Endothelial cell of umbilical vein (primary cell): Measurements from ENCODE around the gene S100A13. TPM values are rescaled to one million over a fixed set of nuclear protein-coding genes. Genes with fewer than 3 reads are reported as not detected.

Source experiments
- BruUV-seq: library from RNA; stranded (reverse); fragments of 400-500 nt; replicated peaks from 2 replicates; lab custom pipeline; 2021; lab: Mats Ljungman, UMichigan
- CTCF ChIA-PET: fragments of 300-600, 350-600 bp; sonication (Branson Sonifier 250); formaldehyde crosslinking; loops from one replicate; lab custom pipeline; 2021; ENCODE audit warnings: antibody characterized with exemption, inconsistent platforms; lab: Charles Lee
- POLR2A ChIA-PET: fragments of 300-600, 350-600 bp; sonication (Branson Sonifier 250); formaldehyde crosslinking; loops from one replicate; lab custom pipeline; 2021; ENCODE audit warnings: antibody characterized with exemption, inconsistent platforms; lab: Charles Lee
- DNase-seq: peaks from one replicate; pipeline ENCODE4 v3.0.0-alpha.2; 2011; ENCODE audit warnings: low read depth, low spot score
- FAIRE-seq: peaks from 2 replicates; lab custom pipeline; 2011; peaks lifted over from hg19 to GRCh38; lab: Jason Lieb, UNC
- H2AFZ ChIP-seq: 2 replicates; pipeline ENCODE4 v1.6.0; 2012; ENCODE audit warnings: low read depth, low read length, control low read depth, inconsistent platforms
- H3K27ac ChIP-seq: 2 replicates; pipeline ENCODE4 v1.5.1; 2011; ENCODE audit warnings: low read depth, mild to moderate bottlenecking, control low read depth, low read length, moderate library complexity; ENCODE audit not compliant: insufficient read depth
- H3K27me3 ChIP-seq, 2 experiments: 2 replicates each; pipeline versions ENCODE4 v1.6.0 to v1.6.1; 2011; ENCODE audit warnings: low read length in 2 of 2, mixed read lengths in 1 of 2; ENCODE audit not compliant: control insufficient read depth in 2 of 2, insufficient read depth in 2 of 2
- H3K36me3 ChIP-seq, 2 experiments: 2 replicates in 1 of 2; 3 replicates in 1 of 2; pipeline ENCODE4 v1.5.1; 2011; ENCODE audit warnings: low read length in 2 of 2, mild to moderate bottlenecking in 1 of 2, moderate library complexity in 1 of 2; ENCODE audit not compliant: control insufficient read depth in 2 of 2, insufficient read depth in 2 of 2; ENCODE audit errors: extremely low read depth in 1 of 2
- H3K4me1 ChIP-seq: 3 replicates; pipeline ENCODE4 v1.5.1; 2011; ENCODE audit warnings: mild to moderate bottlenecking, low read length; ENCODE audit not compliant: control insufficient read depth, insufficient read depth; ENCODE audit errors: extremely low read depth
- H3K4me2 ChIP-seq: 2 replicates; pipeline ENCODE4 v1.6.1; 2011; ENCODE audit warnings: low read length, control low read depth, mixed read lengths; ENCODE audit not compliant: insufficient read depth
- H3K4me3 ChIP-seq, 3 experiments: fragments of 200-600 bp in 1 of 3; sonication (generic), shearing (Covaris generic) in 1 of 3; replicated peaks in 1 of 3; 2 replicates each; pipeline ENCODE4 v1.5.1; 2011 to 2016; ENCODE audit warnings: control low read depth in 3 of 3, low read length in 3 of 3, mild to moderate bottlenecking in 2 of 3, inconsistent platforms in 1 of 3, low read depth in 1 of 3, moderate library complexity in 1 of 3; ENCODE audit not compliant: insufficient read depth in 1 of 3
- H3K79me2 ChIP-seq: 2 replicates; pipeline ENCODE4 v1.6.0; 2012; ENCODE audit warnings: low read length, inconsistent platforms; ENCODE audit not compliant: control insufficient read depth, insufficient read depth
- H3K9ac ChIP-seq: replicated peaks from 2 replicates; pipeline ENCODE3; 2011; ENCODE audit warnings: low read length, control low read depth; ENCODE audit not compliant: insufficient read depth; ENCODE audit errors: extremely low read depth
- H3K9me1 ChIP-seq: replicated peaks from 3 replicates; pipeline ENCODE4 v1.6.0; 2011; ENCODE audit warnings: mild to moderate bottlenecking, low read length; ENCODE audit not compliant: control insufficient read depth, insufficient read depth; ENCODE audit errors: extremely low read depth
- H3K9me3 ChIP-seq: replicated peaks from 2 replicates; pipeline ENCODE4 v1.5.1; 2012; ENCODE audit warnings: low read length, inconsistent platforms; ENCODE audit not compliant: control insufficient read depth, insufficient read depth
- H4K20me1 ChIP-seq: replicated peaks from 2 replicates; pipeline ENCODE3; 2011; ENCODE audit warnings: mild to moderate bottlenecking, low read length; ENCODE audit not compliant: control insufficient read depth, insufficient read depth; ENCODE audit errors: extremely low read depth
- EZH2 ChIP-seq: IDR thresholded peaks from 2 replicates; pipeline ENCODE4 v1.6.1; 2012; ENCODE audit warnings: borderline replicate concordance, low read depth, mild to moderate bottlenecking, moderate library complexity, low read length, inconsistent platforms; ENCODE audit not compliant: severe bottlenecking
- FOS ChIP-seq: IDR thresholded peaks from 2 replicates; pipeline ENCODE4 v1.6.1; 2011; ENCODE audit warnings: mild to moderate bottlenecking, low read length, moderate library complexity, borderline replicate concordance; ENCODE audit not compliant: insufficient read depth
- GATA2 ChIP-seq: IDR thresholded peaks from 2 replicates; pipeline ENCODE4 v1.7.0; 2011; ENCODE audit warnings: low read depth, mild to moderate bottlenecking, moderate library complexity, mixed read lengths, low read length; ENCODE audit not compliant: insufficient read length, insufficient read depth
- JUN ChIP-seq: IDR thresholded peaks from 2 replicates; pipeline ENCODE4 v1.6.1; 2011; ENCODE audit warnings: borderline replicate concordance, low read depth; ENCODE audit not compliant: insufficient read length, insufficient read depth
- MYC ChIP-seq: IDR thresholded peaks from one replicate; pipeline ENCODE4 v1.6.1; 2011; ENCODE audit warnings: mild to moderate bottlenecking, low read depth, low read length
- POLR2A ChIP-seq: IDR thresholded peaks from 2 replicates; pipeline ENCODE4 v1.6.1; 2012; ENCODE audit warnings: low read depth, mild to moderate bottlenecking, control low read depth, low read length
- POLR2AphosphoS5 ChIP-seq: IDR thresholded peaks from 2 replicates; pipeline ENCODE4 v1.6.1; 2012; ENCODE audit warnings: low read depth, mild to moderate bottlenecking, control low read depth, low read length, moderate library complexity; ENCODE audit not compliant: insufficient read depth
- dilution Hi-C: fragments of 300-500 bp; cut with MboI; formaldehyde crosslinking; loops from one replicate; pipeline ENCODE4 v1.15.0; 2019; ENCODE audit warnings: low sequenced_read_pairs; ENCODE audit not compliant: extremely low pct_ligation_motif_present
- intact Hi-C: fragments of 100-400 bp; cut with micrococcal nuclease; formaldehyde crosslinking; loops from one replicate; pipeline ENCODE4 v1.10.0; 2022
- polyA plus RNA-seq, 4 experiments: library from polyadenylated mRNA; depleted of rRNA in 3 of 4; stranded (reverse) in 3 of 4; unstranded in 1 of 4; fragments of >200 nt; gene quantifications; 2 replicates each; pipeline versions ENCODE4 v1.2.1 to v1.2.3, GENCODE V29; 2011 to 2012; ENCODE audit warnings: missing spikeins in 1 of 4
- total RNA-seq: library from RNA; stranded (reverse); gene quantifications from 2 replicates; pipeline ENCODE4 v1.2.3, GENCODE V29; 2021
- TF ChIP-seq, protein P1 (sequence below): IDR thresholded peaks from 2 replicates; pipeline ENCODE4 v1.6.1; 2011; ENCODE audit not compliant: insufficient read depth, insufficient read length

The S100A13 gene
- total and polyA plus RNA-seq, 2 donors (not counting 3 experiments of a cell fraction or from before 2014, with no cell fraction given): 155 to 360 TPM

DNA sequence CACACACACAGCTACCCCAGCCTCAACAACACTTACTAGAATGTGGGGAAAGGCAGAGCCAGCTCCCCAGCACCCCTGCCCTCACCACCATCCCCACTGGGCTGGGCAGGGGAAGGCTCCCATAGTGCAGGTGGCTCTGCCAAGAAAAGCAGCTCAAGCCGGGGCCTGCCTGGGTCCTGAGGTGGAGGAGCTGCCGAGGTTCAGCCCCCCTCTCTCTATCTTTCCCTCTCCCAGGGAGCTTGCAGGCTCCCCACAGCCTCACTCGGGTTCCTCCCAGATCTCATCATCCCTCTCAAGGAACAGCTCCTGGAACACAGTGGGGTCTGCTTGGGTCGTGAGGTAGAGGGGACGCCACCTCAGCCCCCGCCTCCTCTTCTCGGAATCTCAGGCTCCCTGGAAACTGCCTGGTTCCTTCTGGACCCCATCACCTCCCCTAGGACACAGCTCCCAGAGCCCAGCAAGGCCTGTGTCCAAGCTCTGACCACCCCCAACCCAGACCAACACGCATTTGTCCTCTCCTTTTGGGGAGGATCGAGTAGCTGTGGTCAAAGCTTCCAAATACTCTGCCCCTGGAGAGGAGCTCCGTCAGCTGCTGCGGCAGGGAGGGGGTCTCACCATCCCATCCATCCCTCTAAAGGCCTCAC lies 15.1 kb downstream of the S100A13 start:
- BruUV-seq: no TSS peak
- ChIA-PET POLR2A (interaction anchor here (0.6 to 2.0 kb wide), 4 partner anchors 12 to 40 kb away, joined by 3 to 9 read pairs (median 6); partner anchors contain the start of genes CHTOP, S100A1 and S100A13), CTCF (interaction anchor here (0.7 to 7.7 kb wide), 7 partner anchors 9 to 102 kb away, joined by 3 to 54 read pairs (median 6); partner anchors contain the start of gene S100A13)
- peak overlapping the region; percentile 51 for H3K4me2 ChIP-seq
- no peak for DNase-seq
- peaks cover 4 to 6% of the 10 kb centered on the region in 2 experiments for H3K36me3 ChIP-seq
- dilution Hi-C loops (no loop called here), intact Hi-C loops (no loop called here)
- no peaks in the 10 kb centered on the region for H3K9me3 ChIP-seq
- no peak overlapping the region for H2AFZ ChIP-seq
- no peaks in the 10 kb centered on the region for H3K9me1 ChIP-seq
- no peaks in the 10 kb centered on the region for H4K20me1 ChIP-seq
- peak overlapping the region; percentile 32 to 62 (median 37) for H3K4me3 ChIP-seq
- FAIRE-seq: no peak
- peaks cover 37% of the 10 kb centered on the region for H3K79me2 ChIP-seq
- TF ChIP-seq JUN: no peak
- no peak for TF ChIP-seq GATA2
- no peak for TF ChIP-seq POLR2AphosphoS5
- TF ChIP-seq MYC: no peak
- TF ChIP-seq, protein P1, sequence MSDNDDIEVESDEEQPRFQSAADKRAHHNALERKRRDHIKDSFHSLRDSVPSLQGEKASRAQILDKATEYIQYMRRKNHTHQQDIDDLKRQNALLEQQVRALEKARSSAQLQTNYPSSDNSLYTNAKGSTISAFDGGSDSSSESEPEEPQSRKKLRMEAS: no peak
- no peak for TF ChIP-seq EZH2
- no peak for TF ChIP-seq POLR2A
- no peak for TF ChIP-seq FOS
- H3K4me1 ChIP-seq: peaks cover 30% of the 10 kb centered on the region
- peak overlapping the region; percentile 70 for H3K9ac ChIP-seq
- no peaks in the 10 kb centered on the region for H3K27me3 ChIP-seq
- H3K27ac ChIP-seq: peak overlapping the region; percentile 42
